Mesenchymal stem cell (in vitro differentiated cells and primary cell): ENCODE data around the gene POU6F1.

Experiments
- DNase-seq: peaks from one replicate; pipeline ENCODE4 v3.0.0-alpha.2; 2013
- H2AFZ ChIP-seq: one replicate; pipeline ENCODE4 v1.6.1; 2013; ENCODE audit warnings: low read depth, mild to moderate bottlenecking, control low read depth, inconsistent platforms, low read length, moderate library complexity
- H2AK5ac ChIP-seq: 2 replicates; pipeline ENCODE4 v1.6.1; 2013; ENCODE audit warnings: low read length, moderate library complexity, mild to moderate bottlenecking, inconsistent platforms; ENCODE audit not compliant: severe bottlenecking
- H2BK120ac ChIP-seq: one replicate; pipeline ENCODE4 v1.6.1; 2013; ENCODE audit warnings: low read depth, mild to moderate bottlenecking, inconsistent platforms, low read length, moderate library complexity
- H2BK12ac ChIP-seq, 2 experiments: one replicate each; pipeline ENCODE4 v1.6.1; 2013; ENCODE audit warnings: inconsistent platforms in 2 of 2, low read length in 2 of 2, mild to moderate bottlenecking in 2 of 2, moderate library complexity in 2 of 2, control low read depth in 1 of 2
- H2BK15ac ChIP-seq: one replicate; pipeline ENCODE4 v1.6.1; 2013; ENCODE audit warnings: mild to moderate bottlenecking, low read depth, inconsistent platforms; ENCODE audit not compliant: poor library complexity, severe bottlenecking
- H2BK5ac ChIP-seq: 2 replicates; pipeline ENCODE4 v1.6.1; 2013; ENCODE audit warnings: low read depth, mild to moderate bottlenecking, low read length, control low read depth, inconsistent platforms; ENCODE audit not compliant: poor library complexity, severe bottlenecking
- H3K14ac ChIP-seq, 2 experiments: one replicate each; pipeline ENCODE4 v1.6.1; 2013; ENCODE audit warnings: inconsistent platforms in 2 of 2, low read length in 2 of 2, control low read depth in 1 of 2, mild to moderate bottlenecking in 1 of 2, moderate library complexity in 1 of 2
- H3K18ac ChIP-seq, 2 experiments: one replicate each; pipeline ENCODE4 v1.6.1; 2013; ENCODE audit warnings: inconsistent platforms in 2 of 2, low read length in 2 of 2, control low read depth in 1 of 2, low read depth in 1 of 2, mild to moderate bottlenecking in 1 of 2
- H3K23ac ChIP-seq, 2 experiments: one replicate each; pipeline ENCODE4 v1.6.1; 2013; ENCODE audit warnings: inconsistent platforms in 2 of 2, low read length in 2 of 2, mild to moderate bottlenecking in 2 of 2, moderate library complexity in 2 of 2, control low read depth in 1 of 2
- H3K27ac ChIP-seq: 2 replicates; pipeline ENCODE4 v1.5.1; 2013; ENCODE audit warnings: mild to moderate bottlenecking, moderate library complexity, low read length, control low read depth, inconsistent platforms; ENCODE audit not compliant: poor library complexity, severe bottlenecking
- H3K27me3 ChIP-seq, 2 experiments: 2 replicates each; pipeline versions ENCODE4 v1.6.1 to v1.7.0; 2013; ENCODE audit warnings: low read length in 2 of 2, mild to moderate bottlenecking in 2 of 2, moderate library complexity in 2 of 2, control low read depth in 1 of 2, inconsistent platforms in 1 of 2; ENCODE audit not compliant: control insufficient read depth in 1 of 2, insufficient read depth in 1 of 2
- H3K36me3 ChIP-seq, 2 experiments: 2 replicates each; pipeline versions ENCODE4 v1.6.1 to v1.7.0; 2013; ENCODE audit warnings: low read length in 2 of 2, control low read depth in 1 of 2, inconsistent platforms in 1 of 2, low read depth in 1 of 2, mild to moderate bottlenecking in 1 of 2; ENCODE audit not compliant: insufficient read depth in 2 of 2, control insufficient read depth in 1 of 2
- H3K4ac ChIP-seq, 2 experiments: one replicate each; pipeline ENCODE4 v1.6.1; 2013; ENCODE audit warnings: inconsistent platforms in 2 of 2, low read length in 2 of 2, mild to moderate bottlenecking in 2 of 2, moderate library complexity in 2 of 2, control low read depth in 1 of 2, low read depth in 1 of 2
- H3K4me1 ChIP-seq: 2 replicates; pipeline ENCODE4 v1.6.1; 2013; ENCODE audit warnings: low read depth, low read length, control low read depth; ENCODE audit not compliant: control insufficient read depth, insufficient read depth
- H3K4me2 ChIP-seq: 2 replicates; pipeline ENCODE4 v1.6.1; 2013; ENCODE audit warnings: low read length, mild to moderate bottlenecking, inconsistent platforms; ENCODE audit not compliant: poor library complexity, severe bottlenecking
- H3K4me3 ChIP-seq, 2 experiments: 2 replicates each; pipeline versions ENCODE4 v1.5.1 to v1.7.0; 2013; ENCODE audit warnings: low read length in 2 of 2, mild to moderate bottlenecking in 2 of 2, control low read depth in 1 of 2, low read depth in 1 of 2; ENCODE audit not compliant: insufficient read depth in 1 of 2
- H3K79me1 ChIP-seq: replicated peaks from 2 replicates; pipeline ENCODE4 v1.6.1; 2013; ENCODE audit warnings: mild to moderate bottlenecking, control low read depth, low read length, inconsistent platforms; ENCODE audit not compliant: poor library complexity, severe bottlenecking
- H3K9ac ChIP-seq: 2 replicates; pipeline ENCODE4 v1.7.0; 2013; ENCODE audit warnings: mild to moderate bottlenecking, low read length, moderate library complexity
- H3K9me3 ChIP-seq: 2 replicates; pipeline ENCODE4 v1.7.0; 2013; ENCODE audit warnings: mild to moderate bottlenecking, low read length; ENCODE audit not compliant: control insufficient read depth
- H4K8ac ChIP-seq: one replicate; pipeline ENCODE4 v1.6.1; 2013; ENCODE audit warnings: inconsistent platforms, mild to moderate bottlenecking, low read length, moderate library complexity
- H4K91ac ChIP-seq: one replicate; pipeline ENCODE4 v1.6.1; 2013; ENCODE audit warnings: mild to moderate bottlenecking, low read length, inconsistent platforms
- WGBS: methylation state at CpG from one replicate; pipeline ENCODE4 v1.1.7; 2013; ENCODE audit warnings: mixed read lengths; 5-methylcytosine and 5-hydroxymethylcytosine counted together

POU6F1 gene

GRCh38 chr12:51162217-51162616 is 55.6 kb downstream of the POU6F1 start:
- Histone ChIP-seq H3K4me2 (no peak overlapping the region), H3K27ac (no peak overlapping the region), H3K4me1 (no peaks in the 10 kb centered on the region), H3K4me3 (no peak overlapping the region), H3K9ac (no peak overlapping the region), H2BK120ac (no peak overlapping the region), H3K4ac (no peak overlapping the region), H3K9me3 (no peaks in the 10 kb centered on the region), H2BK12ac (no peak overlapping the region), H3K79me1 (peaks cover 17% of the 10 kb centered on the region), H3K18ac (no peak overlapping the region), H2BK15ac (no peak overlapping the region), H4K91ac (no peak overlapping the region), H2AFZ (no peak overlapping the region), H3K23ac (no peak overlapping the region), H2AK5ac (no peak overlapping the region), H3K27me3 (no peaks in the 10 kb centered on the region), H3K36me3 (no peaks in the 10 kb centered on the region), H4K8ac (no peak overlapping the region), H3K14ac (no peak overlapping the region), H2BK5ac (no peak overlapping the region)
- DNase-seq, result no peak
- 99% methylated on average over 6 of the region's 6 CpGs for WGBS

GRCh38 chr12:51160814-51161459 is 56.9 kb downstream of the POU6F1 start:
- Histone ChIP-seq H3K36me3 (no peaks in the 10 kb centered on the region), H3K4me3 (peak overlapping the region in 1 of 2 experiments; percentile 23), H3K4ac (no peak overlapping the region), H3K14ac (no peak overlapping the region), H2BK5ac (no peak overlapping the region), H3K4me1 (no peaks in the 10 kb centered on the region), H3K9ac (no peak overlapping the region), H3K9me3 (no peaks in the 10 kb centered on the region), H2AFZ (no peak overlapping the region), H2BK120ac (no peak overlapping the region), H3K27me3 (no peaks in the 10 kb centered on the region), H2BK15ac (no peak overlapping the region), H3K79me1 (peaks cover 18% of the 10 kb centered on the region), H3K18ac (no peak overlapping the region), H3K4me2 (no peak overlapping the region), H3K27ac (no peak overlapping the region), H4K8ac (no peak overlapping the region), H2AK5ac (no peak overlapping the region), H2BK12ac (no peak overlapping the region), H4K91ac (no peak overlapping the region), H3K23ac (no peak overlapping the region)
- peak; percentile 83 for DNase-seq
- WGBS, result 80% methylated on average over 7 of the region's 8 CpGs

GRCh38 chr12:51156245-51156765 is 61.6 kb downstream of the POU6F1 start:
- H3K79me1 ChIP-seq, result peaks cover 23% of the 10 kb centered on the region
- no peak overlapping the region for H3K4me2 ChIP-seq
- H3K4me3 ChIP-seq, result no peak overlapping the region
- no peaks in the 10 kb centered on the region for H3K4me1 ChIP-seq
- H4K8ac ChIP-seq, result no peak overlapping the region
- H3K36me3 ChIP-seq, result no peaks in the 10 kb centered on the region
- H3K14ac ChIP-seq, result no peak overlapping the region
- H2AFZ ChIP-seq, result no peak overlapping the region
- no peaks in the 10 kb centered on the region for H3K9me3 ChIP-seq
- H2AK5ac ChIP-seq, result no peak overlapping the region
- no peak overlapping the region for H2BK120ac ChIP-seq
- WGBS, result 83% methylated on average over 1 of the region's 3 CpGs
- H2BK15ac ChIP-seq, result no peak overlapping the region
- H2BK12ac ChIP-seq, result no peak overlapping the region
- no peak overlapping the region for H2BK5ac ChIP-seq
- peak; percentile 11 for DNase-seq
- H3K4ac ChIP-seq, result no peak overlapping the region
- H3K9ac ChIP-seq, result no peak overlapping the region
- peak overlapping the region in 1 of 2 experiments; percentile 22 for H3K18ac ChIP-seq
- no peak overlapping the region for H4K91ac ChIP-seq
- no peak overlapping the region for H3K23ac ChIP-seq
- no peaks in the 10 kb centered on the region for H3K27me3 ChIP-seq
- no peak overlapping the region for H3K27ac ChIP-seq

GRCh38 chr12:51152953-51153352 is 64.9 kb downstream of the POU6F1 start:
- Histone ChIP-seq H2BK5ac (no peak overlapping the region), H3K27ac (no peak overlapping the region), H2BK15ac (no peak overlapping the region), H3K18ac (no peak overlapping the region), H3K4me1 (no peaks in the 10 kb centered on the region), H3K9me3 (no peaks in the 10 kb centered on the region), H3K9ac (no peak overlapping the region), H3K36me3 (no peaks in the 10 kb centered on the region), H3K23ac (no peak overlapping the region), H3K4me3 (no peak overlapping the region), H2AK5ac (no peak overlapping the region), H3K27me3 (no peaks in the 10 kb centered on the region), H2BK120ac (no peak overlapping the region), H3K14ac (no peak overlapping the region), H2BK12ac (no peak overlapping the region), H3K4ac (no peak overlapping the region), H4K91ac (no peak overlapping the region), H2AFZ (no peak overlapping the region), H4K8ac (no peak overlapping the region), H3K4me2 (no peak overlapping the region), H3K79me1 (peaks cover 13% of the 10 kb centered on the region)
- no CpG with 5 or more reads among the region's 1 CpG for WGBS
- DNase-seq, result no peak
